H9 (cell line): ENCODE data around the gene GK2. TPM values are rescaled to one million over a fixed set of nuclear protein-coding genes. Genes with fewer than 3 reads are reported as not detected.

Experiments used
- DNase-seq: peaks from one replicate; pipeline ENCODE4 v3.0.0-alpha.2; 2017
- H2AFZ ChIP-seq: one replicate; pipeline ENCODE4 v1.6.1; 2013; ENCODE audit warnings: mild to moderate bottlenecking, low read length, control low read depth, moderate library complexity
- H2AK5ac ChIP-seq: 2 replicates; pipeline ENCODE4 v1.6.1; 2013; ENCODE audit warnings: low read length, control low read depth, mixed read lengths; ENCODE audit not compliant: insufficient read length
- H2BK120ac ChIP-seq: one replicate; pipeline ENCODE4 v1.6.1; 2013; ENCODE audit warnings: low read depth, mild to moderate bottlenecking, low read length, control low read depth, inconsistent platforms; ENCODE audit not compliant: poor library complexity, severe bottlenecking
- H2BK12ac ChIP-seq: 2 replicates; pipeline ENCODE4 v1.6.1; 2013; ENCODE audit warnings: low read length, control low read depth, mixed read lengths, low read depth; ENCODE audit not compliant: insufficient read length
- H2BK15ac ChIP-seq: 2 replicates; pipeline ENCODE4 v1.6.1; 2013; ENCODE audit warnings: low read depth, low read length, control low read depth
- H2BK20ac ChIP-seq: one replicate; pipeline ENCODE4 v1.6.1; 2013; ENCODE audit warnings: low read depth, mild to moderate bottlenecking, low read length, control low read depth, inconsistent platforms; ENCODE audit not compliant: poor library complexity, severe bottlenecking
- H2BK5ac ChIP-seq: 2 replicates; pipeline ENCODE4 v1.6.1; 2013; ENCODE audit warnings: low read length, control low read depth, mixed read lengths; ENCODE audit not compliant: insufficient read length
- H3K14ac ChIP-seq: 2 replicates; pipeline ENCODE4 v1.6.1; 2013; ENCODE audit warnings: low read length, control low read depth; ENCODE audit not compliant: insufficient read depth
- H3K18ac ChIP-seq: 2 replicates; pipeline ENCODE4 v1.6.1; 2013; ENCODE audit warnings: low read depth, mild to moderate bottlenecking, mixed read lengths, low read length, control low read depth; ENCODE audit not compliant: insufficient read length
- H3K23ac ChIP-seq: 2 replicates; pipeline ENCODE4 v1.6.1; 2013; ENCODE audit warnings: low read length, control low read depth, mixed read lengths, low read depth; ENCODE audit not compliant: insufficient read length
- H3K23me2 ChIP-seq: 2 replicates; pipeline ENCODE4 v1.6.1; 2013; ENCODE audit warnings: low read depth, mild to moderate bottlenecking, mixed read lengths, low read length, control low read depth; ENCODE audit not compliant: insufficient read length, poor library complexity, severe bottlenecking
- H3K27ac ChIP-seq: 2 replicates; pipeline ENCODE4 v1.5.1; 2013; ENCODE audit warnings: low read length, control low read depth, mixed read lengths, low read depth; ENCODE audit not compliant: insufficient read length
- H3K27me3 ChIP-seq: 2 replicates; pipeline ENCODE4 v1.6.1; 2013; ENCODE audit warnings: low read length, control low read depth, inconsistent platforms; ENCODE audit not compliant: insufficient read depth
- H3K4ac ChIP-seq: 2 replicates; pipeline ENCODE4 v1.6.1; 2013; ENCODE audit warnings: low read depth, mild to moderate bottlenecking, control low read depth, inconsistent platforms, low read length, moderate library complexity
- H3K4me1 ChIP-seq: 2 replicates; pipeline ENCODE4 v1.6.1; 2013; ENCODE audit warnings: low read length, control low read depth, inconsistent platforms; ENCODE audit not compliant: insufficient read depth
- H3K4me2 ChIP-seq: 2 replicates; pipeline ENCODE4 v1.6.1; 2013; ENCODE audit warnings: low read length, control low read depth, mixed read lengths; ENCODE audit not compliant: insufficient read length, insufficient read depth
- H3K56ac ChIP-seq: 2 replicates; pipeline ENCODE4 v1.6.1; 2013; ENCODE audit warnings: low read depth, mild to moderate bottlenecking, mixed read lengths, low read length, control low read depth; ENCODE audit not compliant: insufficient read length
- H3K79me1 ChIP-seq: 2 replicates; pipeline ENCODE4 v1.6.1; 2013; ENCODE audit warnings: low read depth, mild to moderate bottlenecking, moderate library complexity, low read length, control low read depth, inconsistent platforms; ENCODE audit not compliant: insufficient read depth, poor library complexity, severe bottlenecking
- H3K79me2 ChIP-seq: 2 replicates; pipeline ENCODE4 v1.6.1; 2013; ENCODE audit warnings: low read length, control low read depth, inconsistent platforms; ENCODE audit not compliant: insufficient read depth
- H3K9ac ChIP-seq: 2 replicates; pipeline ENCODE4 v1.6.1; 2013; ENCODE audit warnings: low read length, control low read depth, mixed read lengths; ENCODE audit not compliant: insufficient read length; ENCODE audit errors: extremely low read depth
- H3K9me3 ChIP-seq: one replicate; pipeline ENCODE4 v1.6.1; 2013; ENCODE audit warnings: low read depth, low read length, inconsistent platforms; ENCODE audit not compliant: control insufficient read depth
- H3T11ph ChIP-seq: one replicate; pipeline ENCODE4 v1.6.1; 2013; ENCODE audit warnings: mild to moderate bottlenecking, low read length, control low read depth, inconsistent platforms
- H4K20me1 ChIP-seq: one replicate; pipeline ENCODE4 v1.6.1; 2013; ENCODE audit not compliant: control insufficient read depth, insufficient read length, insufficient read depth
- H4K5ac ChIP-seq: 2 replicates; pipeline ENCODE4 v1.6.1; 2013; ENCODE audit warnings: low read depth, mild to moderate bottlenecking, mixed read lengths, low read length, control low read depth; ENCODE audit not compliant: insufficient read length
- H4K8ac ChIP-seq: replicated peaks from 2 replicates; pipeline ENCODE4 v1.6.1; 2013; ENCODE audit warnings: low read length, control low read depth, mixed read lengths, low read depth; ENCODE audit not compliant: insufficient read length
- H4K91ac ChIP-seq: 2 replicates; pipeline ENCODE4 v1.6.1; 2013; ENCODE audit warnings: low read depth, mild to moderate bottlenecking, moderate library complexity, mixed read lengths, low read length, control low read depth; ENCODE audit not compliant: insufficient read length
- H3K27ac Mint-ChIP-seq, 3 experiments: 2 replicates in 2 of 3; 3 replicates in 1 of 3; pipeline ENCODE4 v1.8.0; 2020 to 2021; ENCODE audit warnings: mixed read lengths in 3 of 3, mild to moderate bottlenecking in 1 of 3, moderate library complexity in 1 of 3
- H3K27me3 Mint-ChIP-seq: 2 replicates; pipeline ENCODE4 v1.8.0; 2021; ENCODE audit warnings: low read depth, mild to moderate bottlenecking, moderate library complexity, mixed read lengths
- H3K36me3 Mint-ChIP-seq, 3 experiments: 2 replicates in 2 of 3; 3 replicates in 1 of 3; pipeline ENCODE4 v1.8.0; 2020 to 2021; ENCODE audit warnings: low read depth in 3 of 3, mixed read lengths in 3 of 3; ENCODE audit not compliant: insufficient read depth in 1 of 3
- H3K4me1 Mint-ChIP-seq, 2 experiments: 2 replicates each; pipeline ENCODE4 v1.8.0; 2020; ENCODE audit warnings: mixed read lengths in 2 of 2
- H3K4me3 Mint-ChIP-seq, 2 experiments: 2 replicates in 1 of 2; 3 replicates in 1 of 2; pipeline ENCODE4 v1.8.0; 2020 to 2021; ENCODE audit warnings: mild to moderate bottlenecking in 2 of 2, mixed read lengths in 2 of 2, moderate library complexity in 1 of 2
- H3K9me3 Mint-ChIP-seq, 2 experiments: 2 replicates in 1 of 2; 3 replicates in 1 of 2; pipeline ENCODE4 v1.8.0; 2020; ENCODE audit warnings: mild to moderate bottlenecking in 2 of 2, mixed read lengths in 2 of 2, moderate library complexity in 1 of 2
- WGBS: extraction: QIAGEN DNeasy Blood & Tissue Kit; methylation state at CpG from one replicate; pipeline ENCODE4 v1.1.7; 2013; ENCODE audit warnings: missing lambda C conversion rate, low lambda C conversion rate, mixed read lengths; ENCODE audit not compliant: insufficient read length; ENCODE audit errors: extremely low coverage; 5-methylcytosine and 5-hydroxymethylcytosine counted together
- total RNA-seq: library from RNA; stranded (reverse); gene quantifications from 2 replicates; pipeline ENCODE4 v1.2.1, GENCODE V29; 2021
- TF ChIP-seq, protein P1 (sequence below): fragments of 200-600 bp; sonication (generic); conservative IDR thresholded peaks from 3 replicates; pipeline ENCODE4 v1.8.0; 2021; ENCODE audit warnings: antibody characterized with exemption, mild to moderate bottlenecking

The GK2 gene
- total RNA-seq, 1 experiment from 2014 or later = not detected

DNA sequence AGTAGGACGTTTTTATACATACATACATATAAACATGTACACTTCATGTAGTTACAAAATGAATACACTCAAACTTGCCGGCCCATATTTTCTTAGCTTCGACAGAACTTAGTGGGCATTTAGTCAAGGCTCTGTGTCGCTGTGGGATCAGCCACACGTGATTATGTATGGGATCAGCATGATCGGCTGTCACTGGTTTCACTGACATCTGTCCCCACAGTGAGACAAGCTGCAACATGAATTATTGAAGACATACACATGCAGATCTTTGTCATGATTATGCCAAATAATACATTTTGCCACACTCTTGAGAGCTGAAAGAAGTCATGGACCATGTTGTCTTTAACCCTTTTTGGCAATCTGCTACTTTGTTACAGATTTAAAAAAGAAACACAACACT, 44.0 kb downstream of the GK2 start:
- H3K4me3 Mint-ChIP-seq = no peak overlapping the region
- Histone ChIP-seq H2AFZ (no peak overlapping the region), H3K4me2 (no peak overlapping the region), H3K27ac (no peak overlapping the region), H2AK5ac (no peak overlapping the region), H4K20me1 (no peaks in the 10 kb centered on the region), H3T11ph (no peak overlapping the region), H3K27me3 (no peaks in the 10 kb centered on the region), H3K14ac (no peak overlapping the region), H3K4me1 (no peaks in the 10 kb centered on the region), H4K5ac (no peak overlapping the region), H3K23ac (no peak overlapping the region), H2BK120ac (no peak overlapping the region), H2BK15ac (no peak overlapping the region), H4K91ac (no peak overlapping the region), H3K79me1 (no peaks in the 10 kb centered on the region), H3K9me3 (no peaks in the 10 kb centered on the region), H3K9ac (no peak overlapping the region), H3K23me2 (no peaks in the 10 kb centered on the region), H3K18ac (no peak overlapping the region), H3K4ac (no peak overlapping the region), H2BK12ac (no peak overlapping the region), H3K79me2 (no peaks in the 10 kb centered on the region), H4K8ac (no peak overlapping the region), H2BK20ac (no peak overlapping the region), H2BK5ac (no peak overlapping the region), H3K56ac (no peak overlapping the region)
- no peaks in the 10 kb centered on the region for H3K4me1 Mint-ChIP-seq
- TF ChIP-seq, protein P1, sequence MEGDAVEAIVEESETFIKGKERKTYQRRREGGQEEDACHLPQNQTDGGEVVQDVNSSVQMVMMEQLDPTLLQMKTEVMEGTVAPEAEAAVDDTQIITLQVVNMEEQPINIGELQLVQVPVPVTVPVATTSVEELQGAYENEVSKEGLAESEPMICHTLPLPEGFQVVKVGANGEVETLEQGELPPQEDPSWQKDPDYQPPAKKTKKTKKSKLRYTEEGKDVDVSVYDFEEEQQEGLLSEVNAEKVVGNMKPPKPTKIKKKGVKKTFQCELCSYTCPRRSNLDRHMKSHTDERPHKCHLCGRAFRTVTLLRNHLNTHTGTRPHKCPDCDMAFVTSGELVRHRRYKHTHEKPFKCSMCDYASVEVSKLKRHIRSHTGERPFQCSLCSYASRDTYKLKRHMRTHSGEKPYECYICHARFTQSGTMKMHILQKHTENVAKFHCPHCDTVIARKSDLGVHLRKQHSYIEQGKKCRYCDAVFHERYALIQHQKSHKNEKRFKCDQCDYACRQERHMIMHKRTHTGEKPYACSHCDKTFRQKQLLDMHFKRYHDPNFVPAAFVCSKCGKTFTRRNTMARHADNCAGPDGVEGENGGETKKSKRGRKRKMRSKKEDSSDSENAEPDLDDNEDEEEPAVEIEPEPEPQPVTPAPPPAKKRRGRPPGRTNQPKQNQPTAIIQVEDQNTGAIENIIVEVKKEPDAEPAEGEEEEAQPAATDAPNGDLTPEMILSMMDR = no peak
- no CpG with 5 or more reads among the region's 6 CpGs for WGBS
- H3K36me3 Mint-ChIP-seq = no peaks in the 10 kb centered on the region
- DNase-seq = no peak
- H3K27me3 Mint-ChIP-seq = no peaks in the 10 kb centered on the region
- H3K27ac Mint-ChIP-seq = no peak overlapping the region; a peak in 1 of 7 replicates
- H3K9me3 Mint-ChIP-seq = no peaks in the 10 kb centered on the region
